Measurements from ENCODE around the gene AP1S3.
"Not testable (repeated sequence)": the region's sequence is repeated elsewhere in the genome, so short reads cannot be mapped to it uniquely, and the experiment has no call there.

AP1S3 gene

DNA sequence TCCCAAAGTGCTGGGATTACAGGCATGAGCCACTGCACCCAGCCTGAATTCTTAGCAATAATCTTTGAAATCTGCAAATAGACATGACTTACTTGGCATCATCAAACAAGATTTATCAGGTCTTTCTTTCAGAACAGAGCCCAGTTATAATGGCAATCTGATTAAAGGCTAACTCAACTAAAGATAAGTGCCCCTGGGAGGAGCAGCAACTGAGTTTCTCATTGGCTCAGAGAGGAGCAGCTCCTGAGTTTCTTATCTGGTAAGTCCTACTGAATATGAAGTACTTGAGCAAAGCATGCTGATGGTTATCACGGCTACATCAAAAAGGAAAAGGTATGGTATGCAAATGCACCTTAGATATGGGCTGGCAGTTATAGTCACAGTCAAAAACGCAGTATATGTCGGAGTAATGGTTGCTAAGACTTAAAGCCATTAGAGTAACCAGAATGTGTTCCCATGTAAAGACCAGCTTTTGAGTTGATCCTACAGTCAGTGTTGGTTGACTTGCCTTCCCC is 15.0 kb upstream of the AP1S3 start:
- DNase-seq = no peak

DNA sequence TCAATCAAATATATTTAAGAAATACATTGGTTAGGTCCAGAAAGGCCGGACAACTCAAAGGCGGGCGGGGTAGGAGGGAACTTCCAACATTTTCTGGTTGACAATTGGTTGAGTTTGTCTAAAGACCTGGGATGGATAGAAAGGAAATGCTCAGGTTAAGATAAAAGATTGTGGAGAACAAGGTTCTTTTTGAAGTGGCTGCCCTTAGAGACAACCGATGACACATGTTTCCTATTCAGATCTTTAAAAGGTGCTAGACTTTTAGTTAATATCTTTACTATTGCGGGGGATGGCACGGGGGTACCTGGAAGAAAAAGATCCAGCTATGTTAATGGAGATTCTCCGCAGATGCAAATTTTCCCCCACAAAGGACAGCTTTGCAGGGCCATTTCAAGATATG is 10.0 kb upstream of the AP1S3 start:
- DNase-seq = no peak

DNA sequence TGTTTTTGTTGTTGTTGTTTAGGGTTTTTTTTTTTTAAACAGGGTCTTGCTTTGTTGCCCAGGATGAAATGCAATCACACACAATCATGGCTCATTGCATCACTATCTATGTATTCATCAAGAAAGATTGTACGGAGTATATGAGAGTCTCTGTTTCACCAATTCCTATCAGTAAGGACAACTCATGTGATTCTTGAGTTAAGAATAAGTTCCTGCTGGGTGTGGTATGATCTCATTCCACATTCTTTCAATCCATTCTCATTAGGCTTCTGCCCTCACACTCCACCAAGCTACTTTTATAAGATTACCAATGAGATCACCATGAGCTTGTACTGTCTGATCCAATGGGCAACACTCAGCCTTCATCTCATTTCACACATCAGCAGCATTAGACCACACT is 9.1 kb upstream of the AP1S3 start:
- no peak for DNase-seq

GRCh38 chr2:223841436-223842190 is 4.2 kb upstream of the AP1S3 start:
- no peak for DNase-seq

DNA sequence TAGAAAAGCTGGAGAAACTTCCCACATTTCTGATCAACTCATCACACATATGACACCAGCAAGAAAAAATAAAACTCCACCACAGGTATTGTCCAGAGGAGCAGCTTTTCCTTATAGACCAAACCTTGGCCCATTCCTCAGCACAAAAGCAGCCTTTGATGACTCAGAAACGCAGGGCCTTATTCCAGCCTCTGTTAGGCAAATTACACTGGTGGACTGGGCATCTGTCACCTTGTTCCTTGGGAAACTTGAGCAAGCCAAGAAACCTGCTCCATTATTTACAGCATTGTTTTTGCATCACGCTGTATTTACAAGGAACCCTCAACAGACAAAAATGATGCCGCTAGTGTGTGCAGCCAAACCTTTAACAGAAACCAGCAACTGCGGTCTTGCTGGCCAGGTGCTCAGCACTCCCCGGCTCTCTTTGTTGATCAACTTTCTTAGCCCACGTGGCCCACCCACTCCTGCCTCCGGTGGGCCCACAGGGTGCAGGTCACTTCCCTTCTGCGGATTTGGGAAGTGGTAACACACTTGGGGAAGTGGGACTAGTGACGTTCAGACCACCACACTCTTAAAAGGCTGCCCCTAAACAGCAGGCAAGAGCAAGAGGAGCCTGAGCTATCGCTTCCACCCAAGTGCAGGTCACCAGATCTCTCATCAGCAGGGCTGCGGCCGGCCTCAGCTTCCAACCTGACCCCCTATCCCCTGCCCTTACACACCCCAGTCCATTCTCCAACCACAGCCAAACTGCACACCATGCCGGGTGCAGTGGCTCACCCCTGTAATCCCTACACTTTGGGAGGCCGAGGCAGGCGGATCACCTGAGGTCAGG is 1.5 kb downstream of the AP1S3 start:
- DNase-seq = no peak

DNA sequence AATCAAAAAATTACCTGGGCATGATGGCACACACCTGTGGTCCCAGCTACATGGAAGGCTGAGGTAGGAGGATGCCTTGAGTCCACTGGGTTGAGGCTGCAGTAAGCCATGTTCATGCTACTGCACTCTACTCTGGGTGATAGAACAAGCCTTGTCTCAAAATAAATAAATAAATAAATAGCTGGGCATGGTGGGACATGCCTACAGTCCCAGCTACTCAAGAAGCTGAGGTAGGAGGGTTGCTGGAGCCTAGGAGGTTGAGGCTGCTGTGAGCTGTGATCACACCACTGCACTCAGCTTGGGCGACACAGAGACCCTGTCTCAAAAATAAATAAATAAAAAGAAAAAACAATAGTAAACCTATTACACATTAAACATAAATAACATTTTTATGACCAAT is 3.0 kb downstream of the AP1S3 start:
- no peak for DNase-seq

GRCh38 chr2:223832241-223832903 is 5.0 kb downstream of the AP1S3 start:
- DNase-seq = no peak

GRCh38 chr2:223829128-223829527 is 8.3 kb downstream of the AP1S3 start:
- DNase-seq = no peak

- DNase-seq = no peak
These were observed 9.1 kb downstream of the AP1S3 start for GRCh38 chr2:223828314-223828713.

GRCh38 chr2:223826995-223827394 is 10.4 kb downstream of the AP1S3 start:
- DNase-seq = no peak

- DNase-seq = no peak
These were observed 13.1 kb downstream of the AP1S3 start for GRCh38 chr2:223824301-223824700.

GRCh38 chr2:223822818-223823217 is 14.6 kb downstream of the AP1S3 start:
- DNase-seq = no peak

- no peak for DNase-seq
These were observed 16.8 kb downstream of the AP1S3 start for GRCh38 chr2:223820549-223820948.

- no peak for DNase-seq
These were observed 17.5 kb downstream of the AP1S3 start for GRCh38 chr2:223819891-223820290.

DNA sequence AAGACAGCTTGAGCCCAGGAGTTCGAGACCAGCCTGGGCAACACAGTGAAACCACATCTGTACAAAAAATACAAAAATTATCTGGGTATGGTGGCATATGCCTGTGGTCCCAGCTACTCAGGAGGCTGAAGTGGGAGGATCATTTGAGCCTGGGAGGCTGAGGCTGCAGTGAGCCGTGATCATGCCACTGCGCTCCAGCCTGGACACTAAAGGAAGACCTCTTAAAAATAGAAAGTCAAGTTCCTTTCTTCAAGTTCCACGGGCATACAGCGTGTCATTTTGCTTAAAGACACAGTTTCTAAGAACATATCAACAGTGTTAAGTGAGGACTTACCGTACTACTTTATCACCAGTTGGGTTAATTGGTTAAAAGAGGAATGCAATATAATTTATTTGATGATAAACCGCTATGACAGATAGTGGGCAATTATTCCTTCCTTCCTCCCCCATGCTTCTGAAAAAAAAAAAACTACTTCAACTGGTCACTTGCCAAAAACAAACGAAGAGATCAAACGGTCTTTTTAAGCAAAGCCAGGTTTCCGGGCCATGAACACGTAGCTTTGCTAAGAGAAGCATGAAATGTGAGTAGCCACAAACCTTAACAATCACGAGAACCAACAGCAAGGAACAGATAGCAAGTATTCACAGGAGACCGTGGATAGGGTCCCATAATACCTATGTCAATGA is 21.4 kb downstream of the AP1S3 start:
- no peak for DNase-seq

GRCh38 chr2:223815186-223815883 is 22.0 kb downstream of the AP1S3 start:
- no peak for DNase-seq

DNA sequence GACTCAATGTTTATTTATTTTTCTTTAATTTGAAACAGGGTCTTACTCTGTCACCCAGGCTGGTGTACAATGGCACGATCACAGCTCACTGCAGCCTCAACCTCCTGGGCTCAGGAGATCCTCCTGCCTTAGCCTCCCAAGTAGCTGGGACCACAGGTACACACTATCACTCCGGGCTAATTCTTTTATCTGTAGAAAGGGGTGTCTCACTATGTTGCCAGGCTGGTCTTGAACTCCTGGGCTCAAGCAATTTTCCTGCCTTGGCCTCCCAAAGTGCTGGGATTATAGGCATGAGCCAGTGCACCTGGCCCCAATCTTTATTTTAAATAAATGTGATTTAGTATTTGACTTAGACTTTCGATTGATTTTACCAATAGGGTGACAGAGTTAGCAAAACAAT is 22.6 kb downstream of the AP1S3 start:
- not testable (repeated sequence) for DNase-seq

DNA sequence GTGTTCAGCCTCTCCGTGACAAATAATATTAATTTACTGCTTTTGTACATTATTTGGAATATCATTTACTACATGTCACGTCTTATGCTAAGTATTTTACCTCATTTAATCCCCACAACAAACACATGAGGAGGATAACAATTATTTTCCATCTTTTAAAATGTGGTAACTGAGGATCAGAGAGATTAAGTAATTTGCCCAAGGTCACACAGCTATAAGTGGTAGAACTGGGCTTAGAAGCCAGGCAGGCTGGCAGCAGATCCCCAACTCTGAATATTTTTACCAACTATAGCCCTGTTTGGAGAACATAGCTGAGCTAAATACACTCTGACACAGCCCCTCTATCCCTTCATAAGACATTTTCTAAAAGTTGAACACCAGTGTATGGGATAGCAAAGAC is 24.1 kb downstream of the AP1S3 start:
- no peak for DNase-seq

DNA sequence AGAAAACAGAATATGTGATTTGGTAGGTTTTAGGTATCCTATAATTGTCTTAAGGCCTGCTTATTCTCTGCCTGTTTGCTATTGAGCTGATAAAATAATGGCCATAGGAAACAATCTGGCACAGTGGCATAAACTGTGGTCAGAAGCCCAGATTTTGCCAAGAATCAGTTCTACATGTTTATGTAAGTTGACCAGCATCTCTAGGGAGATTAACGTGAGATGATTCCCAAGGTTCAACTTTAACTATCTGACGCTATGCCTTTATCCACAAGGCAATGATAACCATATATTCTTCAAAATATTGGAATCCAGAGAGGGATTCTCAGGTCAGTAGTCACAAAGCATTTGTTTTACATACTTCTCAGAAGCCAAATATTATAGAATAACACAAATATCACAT is 25.6 kb downstream of the AP1S3 start:
- no peak for DNase-seq

DNA sequence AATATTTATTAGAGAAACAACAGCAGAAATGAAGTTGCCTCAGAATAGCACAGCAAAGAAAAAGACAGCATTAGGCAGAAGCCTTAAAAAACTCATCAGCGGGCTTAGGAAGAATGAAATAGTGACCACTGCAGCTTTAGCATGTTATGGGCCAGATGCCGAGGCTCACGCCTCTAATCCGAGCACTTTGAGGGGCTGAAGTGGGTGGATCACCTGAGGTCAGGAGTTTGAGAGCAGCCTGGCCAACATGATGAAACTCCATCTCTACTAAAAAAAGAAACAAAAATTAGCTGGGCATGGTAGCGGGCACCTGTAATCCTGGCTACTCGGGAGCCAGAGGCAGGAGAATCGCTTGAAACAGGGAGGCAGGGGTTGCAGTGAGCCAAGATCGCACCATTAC is 32.4 kb downstream of the AP1S3 start:
- DNase-seq = no peak

DNA sequence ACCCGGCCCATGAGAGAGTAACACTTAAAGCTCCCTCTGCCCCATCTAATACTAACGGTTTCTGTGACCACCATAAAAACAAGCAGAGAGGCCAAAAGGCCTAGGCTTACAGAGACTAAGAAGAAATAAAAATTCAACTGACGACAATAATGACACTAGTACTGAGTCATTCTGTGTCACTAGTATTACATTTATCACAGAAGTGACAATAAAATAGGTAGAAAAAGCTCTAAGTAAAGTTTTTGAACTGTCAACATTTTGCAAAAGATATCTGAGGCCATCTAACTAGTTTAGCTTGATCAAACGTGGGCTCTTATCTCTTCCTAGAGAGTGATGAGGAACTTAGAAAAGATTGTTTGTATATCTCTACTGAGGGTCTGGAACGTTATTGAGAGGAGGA is 35.6 kb downstream of the AP1S3 start:
- no peak for DNase-seq

DNA sequence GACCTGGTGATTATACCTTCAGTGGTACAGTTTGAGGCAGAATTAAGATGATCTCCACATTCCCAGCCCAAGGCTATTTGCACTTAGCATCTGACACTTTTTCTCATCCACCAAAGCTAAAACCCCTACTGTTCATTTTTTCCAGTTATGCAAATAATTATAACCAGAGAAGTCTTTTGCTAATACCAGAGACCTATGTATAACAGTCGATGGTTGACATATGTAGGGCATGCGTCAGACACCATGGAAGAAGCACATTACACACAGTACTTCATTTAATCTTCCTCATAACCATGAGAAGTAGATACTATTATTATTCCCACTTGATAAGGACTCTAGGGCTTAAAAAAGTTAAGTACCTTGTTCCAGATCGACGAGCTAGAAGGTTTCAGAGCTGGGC is 36.5 kb downstream of the AP1S3 start:
- DNase-seq = no peak
